Fibroblast of lung (primary cell): ENCODE results near the gene RIMS1. TPM values are rescaled to one million over a fixed set of nuclear protein-coding genes. Genes with fewer than 3 reads are reported as not detected.

Source experiments
- DNase-seq, 2 donors: peaks; one replicate each; pipeline versions ENCODE4 v3.0.0 to v3.0.0-alpha.2; 2010; ENCODE audit warnings: low read depth in 2 of 2
- H2AFZ ChIP-seq: 2 replicates; pipeline ENCODE4 v1.5.1; 2012; ENCODE audit warnings: low read length, control low read depth, inconsistent platforms
- H3K27ac ChIP-seq: 2 replicates; pipeline ENCODE4 v1.5.1; 2011; ENCODE audit warnings: low read length, control low read depth; ENCODE audit not compliant: insufficient read depth
- H3K27me3 ChIP-seq: 2 replicates; pipeline ENCODE4 v1.5.1; 2011; ENCODE audit warnings: mild to moderate bottlenecking, low read length; ENCODE audit not compliant: control insufficient read depth, insufficient read depth
- H3K36me3 ChIP-seq: 2 replicates; pipeline ENCODE4 v1.5.1; 2011; ENCODE audit warnings: low read length; ENCODE audit not compliant: control insufficient read depth, insufficient read depth
- H3K4me1 ChIP-seq: 2 replicates; pipeline ENCODE4 v1.5.1; 2011; ENCODE audit warnings: low read length; ENCODE audit not compliant: control insufficient read depth, insufficient read depth; ENCODE audit errors: extremely low read depth
- H3K4me2 ChIP-seq: 2 replicates; pipeline ENCODE4 v1.5.1; 2011; ENCODE audit warnings: low read length, control low read depth; ENCODE audit not compliant: insufficient read depth; ENCODE audit errors: extremely low read depth
- H3K4me3 ChIP-seq, 4 experiments: fragments of 200-600 bp in 1 of 4; sonication (generic) in 1 of 4; replicated peaks in 1 of 4; 2 replicates each; pipeline ENCODE4 v1.5.1; 2011 to 2016; ENCODE audit warnings: low read length in 4 of 4, low read depth in 3 of 4, mild to moderate bottlenecking in 3 of 4, control low read depth in 2 of 4, inconsistent platforms in 1 of 4, mixed read lengths in 1 of 4; ENCODE audit not compliant: insufficient read depth in 1 of 4; ENCODE audit errors: control extremely low read depth in 1 of 4
- H3K79me2 ChIP-seq: 2 replicates; pipeline ENCODE4 v1.5.1; 2012; ENCODE audit warnings: mild to moderate bottlenecking, low read length, inconsistent platforms; ENCODE audit not compliant: control insufficient read depth, insufficient read depth
- H3K9ac ChIP-seq: 2 replicates; pipeline ENCODE4 v1.5.1; 2011; ENCODE audit warnings: mild to moderate bottlenecking, low read length, control low read depth; ENCODE audit not compliant: insufficient read depth
- H3K9me3 ChIP-seq: 2 replicates; pipeline ENCODE4 v1.5.1; 2012; ENCODE audit warnings: low read depth, low read length; ENCODE audit not compliant: control insufficient read depth, insufficient read depth
- H4K20me1 ChIP-seq: 2 replicates; pipeline ENCODE4 v1.5.1; 2011; ENCODE audit warnings: low read length; ENCODE audit not compliant: control insufficient read depth, insufficient read depth; ENCODE audit errors: extremely low read depth
- EZH2 ChIP-seq: IDR thresholded peaks from 2 replicates; pipeline ENCODE4 v1.5.1; 2012; ENCODE audit warnings: low read length, control low read depth, mild to moderate bottlenecking; ENCODE audit errors: missing control alignments
- polyA plus RNA-seq, 2 donors: library from polyadenylated mRNA; depleted of rRNA in 1 of 2; stranded (reverse) in 1 of 2; unstranded in 1 of 2; fragments of >200 nt; gene quantifications; 2 replicates each; pipeline ENCODE4 v1.2.1, GENCODE V29; 2011 to 2012; ENCODE audit warnings: missing spikeins in 1 of 2
- total RNA-seq: library from RNA; depleted of rRNA; stranded (reverse); fragments of >200 nt; gene quantifications from 2 replicates; pipeline ENCODE4 v1.2.1, GENCODE V29; 2014
- TF ChIP-seq, protein P1 (sequence below), 2 donors: IDR thresholded peaks in 1 of 2; conservative IDR thresholded peaks in 1 of 2; 1 replicate in 1 of 2; 2 replicates in 1 of 2; pipeline ENCODE4 v1.5.1; 2011 to 2012; ENCODE audit warnings: low read length in 2 of 2, control low read depth in 1 of 2, inconsistent platforms in 1 of 2, low read depth in 1 of 2, mild to moderate bottlenecking in 1 of 2

Gene RIMS1
- total and polyA plus RNA-seq, 2 donors (not counting 1 experiment from before 2014, with no cell fraction given), result 1.1 to 2.3 TPM

DNA sequence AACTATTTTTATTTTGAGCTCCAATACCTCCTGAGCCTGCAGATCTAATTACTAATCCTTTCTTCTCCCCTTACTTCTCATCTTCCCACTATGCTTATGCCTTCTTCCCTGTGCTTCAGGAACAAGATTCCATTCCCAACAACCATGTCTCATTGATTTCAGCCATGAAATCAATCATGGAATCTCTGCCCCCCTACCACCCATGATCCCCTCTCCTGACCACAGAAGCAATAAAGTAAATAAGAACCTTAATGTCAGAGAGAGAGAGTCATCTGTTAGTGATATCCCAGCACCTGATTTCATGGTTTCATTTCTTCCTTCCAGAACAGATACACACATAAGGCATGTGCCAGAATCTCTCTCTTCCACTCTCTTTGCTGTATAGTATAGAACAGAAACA, 395.9 kb downstream of the RIMS1 start:
- no peak for DNase-seq
- Histone ChIP-seq H3K9ac (no peak overlapping the region), H3K27ac (no peak overlapping the region), H4K20me1 (no peaks in the 10 kb centered on the region), H3K79me2 (no peaks in the 10 kb centered on the region), H3K4me1 (no peaks in the 10 kb centered on the region), H3K36me3 (no peaks in the 10 kb centered on the region), H3K9me3 (no peaks in the 10 kb centered on the region), H3K27me3 (no peaks in the 10 kb centered on the region), H2AFZ (no peak overlapping the region), H3K4me2 (no peak overlapping the region), H3K4me3 (no peak overlapping the region)
- no peak for TF ChIP-seq EZH2
- TF ChIP-seq, protein P1, sequence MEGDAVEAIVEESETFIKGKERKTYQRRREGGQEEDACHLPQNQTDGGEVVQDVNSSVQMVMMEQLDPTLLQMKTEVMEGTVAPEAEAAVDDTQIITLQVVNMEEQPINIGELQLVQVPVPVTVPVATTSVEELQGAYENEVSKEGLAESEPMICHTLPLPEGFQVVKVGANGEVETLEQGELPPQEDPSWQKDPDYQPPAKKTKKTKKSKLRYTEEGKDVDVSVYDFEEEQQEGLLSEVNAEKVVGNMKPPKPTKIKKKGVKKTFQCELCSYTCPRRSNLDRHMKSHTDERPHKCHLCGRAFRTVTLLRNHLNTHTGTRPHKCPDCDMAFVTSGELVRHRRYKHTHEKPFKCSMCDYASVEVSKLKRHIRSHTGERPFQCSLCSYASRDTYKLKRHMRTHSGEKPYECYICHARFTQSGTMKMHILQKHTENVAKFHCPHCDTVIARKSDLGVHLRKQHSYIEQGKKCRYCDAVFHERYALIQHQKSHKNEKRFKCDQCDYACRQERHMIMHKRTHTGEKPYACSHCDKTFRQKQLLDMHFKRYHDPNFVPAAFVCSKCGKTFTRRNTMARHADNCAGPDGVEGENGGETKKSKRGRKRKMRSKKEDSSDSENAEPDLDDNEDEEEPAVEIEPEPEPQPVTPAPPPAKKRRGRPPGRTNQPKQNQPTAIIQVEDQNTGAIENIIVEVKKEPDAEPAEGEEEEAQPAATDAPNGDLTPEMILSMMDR (conservative IDR thresholded peaks at IDR 0.05 in 1 of 2, IDR thresholded peaks at IDR 0.05 in 1 of 2; ENCODE audit: low read depth in 1 of 2, low read length in 2 of 2), result no peak

DNA sequence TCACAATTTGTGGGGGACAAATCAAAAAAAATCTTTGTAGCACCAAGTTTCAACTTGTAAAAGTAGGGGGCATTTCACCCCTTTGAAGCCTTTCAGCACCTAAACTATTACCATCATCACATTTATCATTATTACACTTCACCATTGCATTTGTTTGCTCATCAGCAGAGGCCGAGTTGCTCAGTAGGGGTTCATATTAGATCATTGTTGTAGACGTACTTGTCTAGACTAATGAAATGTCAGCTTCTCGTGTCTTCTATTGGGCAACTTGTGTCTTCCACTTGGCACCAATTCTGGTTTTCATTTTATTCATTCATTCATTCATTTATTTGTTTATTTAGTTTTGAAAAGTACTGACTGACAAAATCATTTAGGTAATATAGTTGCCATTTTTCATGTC, 397.2 kb downstream of the RIMS1 start:
- Histone ChIP-seq H3K36me3 (no peaks in the 10 kb centered on the region), H3K9ac (no peak overlapping the region), H3K79me2 (no peaks in the 10 kb centered on the region), H3K4me1 (no peaks in the 10 kb centered on the region), H3K27ac (no peak overlapping the region), H3K9me3 (no peaks in the 10 kb centered on the region), H4K20me1 (no peaks in the 10 kb centered on the region), H3K4me2 (no peak overlapping the region), H3K27me3 (no peaks in the 10 kb centered on the region), H2AFZ (no peak overlapping the region), H3K4me3 (no peak overlapping the region)
- TF ChIP-seq, protein P1 (conservative IDR thresholded peaks at IDR 0.05 in 1 of 2, IDR thresholded peaks at IDR 0.05 in 1 of 2; ENCODE audit: low read depth in 1 of 2, low read length in 2 of 2), result no peak
- TF ChIP-seq EZH2, result no peak
- peak in 1 of 2 donors; percentile 3 for DNase-seq

DNA sequence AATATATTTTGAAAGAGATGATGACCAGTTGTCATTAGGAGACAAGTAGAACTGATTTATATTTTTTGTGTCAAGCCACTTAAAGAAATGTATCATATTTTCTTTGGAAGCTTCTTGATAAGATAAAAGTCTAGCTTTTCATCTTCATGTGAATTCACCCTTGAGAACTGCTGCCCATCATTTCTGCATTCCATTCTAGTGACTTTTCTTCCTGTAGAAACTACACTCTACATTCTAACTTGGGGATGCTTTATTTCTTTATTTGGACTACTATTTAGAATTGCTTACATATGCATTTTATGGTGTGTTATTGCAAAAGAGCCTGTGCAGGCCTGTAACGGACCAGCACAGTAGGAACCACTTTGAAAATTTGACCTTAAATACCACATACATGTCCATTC, 400.6 kb downstream of the RIMS1 start:
- no peaks in the 10 kb centered on the region for H3K36me3 ChIP-seq
- H4K20me1 ChIP-seq, result no peaks in the 10 kb centered on the region
- H3K4me3 ChIP-seq, result no peak overlapping the region
- no peak for TF ChIP-seq EZH2
- TF ChIP-seq, protein P1 (conservative IDR thresholded peaks at IDR 0.05 in 1 of 2, IDR thresholded peaks at IDR 0.05 in 1 of 2; ENCODE audit: low read depth in 1 of 2, low read length in 2 of 2), result no peak
- no peaks in the 10 kb centered on the region for H3K27me3 ChIP-seq
- H3K9ac ChIP-seq, result no peak overlapping the region
- DNase-seq, result peak; percentile 62 to 78
- no peaks in the 10 kb centered on the region for H3K79me2 ChIP-seq
- H2AFZ ChIP-seq, result no peak overlapping the region
- H3K27ac ChIP-seq, result no peak overlapping the region
- no peaks in the 10 kb centered on the region for H3K4me1 ChIP-seq
- no peak overlapping the region for H3K4me2 ChIP-seq
- H3K9me3 ChIP-seq, result no peaks in the 10 kb centered on the region
